Fibroblast of gingiva (primary cell): ENCODE measurements around the gene SLC13A1.
A peak's percentile ranks its signal among the peaks of the same experiment; 100 is the strongest.

Source experiments
- DNase-seq: peaks from one replicate; pipeline ENCODE4 v3.0.0-alpha.2; 2011; ENCODE audit warnings: low read depth

SLC13A1 gene

GRCh38 chr7:123198111-123198510, 1.7 kb downstream of the SLC13A1 start:
- DNase-seq = no peak

- DNase-seq = no peak
These were observed 6.5 kb downstream of the SLC13A1 start for GRCh38 chr7:123193235-123193634.

- no peak for DNase-seq
These were observed 8.6 kb downstream of the SLC13A1 start for GRCh38 chr7:123191132-123191531.

GRCh38 chr7:123190109-123190831, 9.5 kb downstream of the SLC13A1 start:
- no peak for DNase-seq

- DNase-seq = no peak
These were observed 14.0 kb downstream of the SLC13A1 start for GRCh38 chr7:123185756-123186155.

DNA sequence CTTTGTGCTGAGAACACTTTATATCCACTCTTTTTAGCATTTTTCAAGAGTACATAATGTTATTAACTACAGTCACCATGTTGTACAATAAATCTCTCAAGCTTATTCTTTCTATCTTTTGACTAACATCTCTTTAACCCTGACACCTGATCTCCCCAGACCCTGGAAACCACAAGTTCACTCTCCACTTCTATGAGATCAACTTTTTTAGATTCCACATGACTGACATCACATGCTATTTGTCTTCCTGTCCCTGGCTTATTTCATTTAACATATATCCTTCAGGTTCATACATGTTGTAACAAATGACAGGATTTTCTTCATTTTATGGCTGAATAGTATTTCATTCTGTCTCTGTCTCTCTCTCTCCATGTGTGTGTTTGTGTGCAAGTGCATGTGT, 15.5 kb downstream of the SLC13A1 start:
- DNase-seq = no peak

- DNase-seq = no peak
These were observed 16.3 kb downstream of the SLC13A1 start for GRCh38 chr7:123183431-123183830.

DNA sequence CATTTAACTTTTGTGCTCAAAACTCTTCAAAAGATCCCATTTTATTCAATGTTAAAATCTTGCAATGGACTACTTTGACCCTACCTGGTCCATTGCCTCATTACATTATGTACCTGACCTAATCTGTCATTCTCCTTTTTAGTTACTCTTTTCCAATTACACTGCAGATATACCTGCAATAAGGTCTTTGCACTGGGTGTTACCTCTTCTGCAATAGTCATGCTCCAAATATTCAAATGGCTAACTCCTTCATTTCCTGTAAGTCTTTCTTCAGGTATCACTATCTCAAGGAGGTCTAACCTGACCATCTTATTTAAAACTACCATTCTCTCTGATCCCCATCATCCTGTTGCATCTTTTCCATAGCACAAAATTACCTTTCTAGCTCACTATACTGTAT, 22.3 kb downstream of the SLC13A1 start:
- DNase-seq = no peak

GRCh38 chr7:123170333-123171246, 29.2 kb downstream of the SLC13A1 start:
- no peak for DNase-seq

DNA sequence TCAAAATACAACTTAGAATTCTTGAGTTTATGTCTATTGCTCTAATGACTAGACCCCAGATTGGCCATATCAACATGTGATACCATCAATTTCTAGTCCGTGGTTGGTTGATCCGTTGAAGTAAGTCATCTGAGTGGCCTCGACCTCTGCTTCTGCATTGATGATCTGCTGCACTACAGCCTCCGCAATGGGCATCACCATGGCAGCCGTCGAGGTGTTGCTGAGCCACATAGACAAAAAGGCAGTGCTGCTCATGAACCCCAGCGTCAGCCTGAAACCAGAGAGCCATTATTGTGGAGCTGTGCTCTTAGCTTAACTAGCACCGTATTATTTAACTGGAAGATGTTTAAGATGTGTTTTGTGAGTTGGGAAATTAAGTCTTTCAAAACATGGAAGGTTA, 30.7 kb downstream of the SLC13A1 start:
- DNase-seq = no peak

DNA sequence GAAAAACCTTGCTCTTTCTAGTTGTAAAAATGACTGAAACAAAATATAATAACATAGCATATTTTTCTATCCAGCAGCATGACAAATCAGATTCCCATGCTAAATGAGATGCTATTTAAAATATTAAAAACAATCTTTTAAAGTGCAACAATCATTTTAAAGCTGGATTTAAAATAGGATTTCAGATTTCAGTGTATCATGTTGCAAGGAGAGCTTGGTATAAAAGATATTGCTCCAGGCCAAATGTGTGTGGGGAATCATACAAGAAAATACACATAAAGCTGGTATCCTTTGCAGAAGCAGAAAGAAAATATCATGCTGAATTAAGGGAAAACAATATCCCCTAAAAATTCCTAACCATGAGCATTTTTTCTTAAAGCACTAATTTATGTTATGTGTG, 42.2 kb downstream of the SLC13A1 start:
- no peak for DNase-seq

DNA sequence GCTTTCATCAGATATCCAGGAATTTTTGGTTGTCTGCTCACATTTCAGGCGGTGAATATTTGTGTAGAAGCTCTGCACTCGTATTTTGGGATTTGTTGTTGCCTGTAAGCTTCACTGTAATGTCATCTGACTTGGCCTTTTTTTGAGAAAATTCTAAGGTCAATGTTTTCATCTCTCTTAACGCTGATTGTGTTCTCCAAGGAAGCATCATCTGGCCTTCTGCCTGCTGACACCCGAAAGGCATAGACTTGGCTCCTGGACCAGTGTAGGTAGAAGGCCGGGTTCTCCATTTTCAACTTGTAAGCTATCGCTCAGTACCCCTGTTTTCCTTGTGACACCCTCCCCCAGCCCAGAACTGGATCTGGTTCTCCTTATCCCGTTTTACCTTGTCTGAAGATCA, 44.2 kb downstream of the SLC13A1 start:
- no peak for DNase-seq

- DNase-seq = peak; percentile 59
These were observed 45.4 kb downstream of the SLC13A1 start for GRCh38 chr7:123154231-123154860.

DNA sequence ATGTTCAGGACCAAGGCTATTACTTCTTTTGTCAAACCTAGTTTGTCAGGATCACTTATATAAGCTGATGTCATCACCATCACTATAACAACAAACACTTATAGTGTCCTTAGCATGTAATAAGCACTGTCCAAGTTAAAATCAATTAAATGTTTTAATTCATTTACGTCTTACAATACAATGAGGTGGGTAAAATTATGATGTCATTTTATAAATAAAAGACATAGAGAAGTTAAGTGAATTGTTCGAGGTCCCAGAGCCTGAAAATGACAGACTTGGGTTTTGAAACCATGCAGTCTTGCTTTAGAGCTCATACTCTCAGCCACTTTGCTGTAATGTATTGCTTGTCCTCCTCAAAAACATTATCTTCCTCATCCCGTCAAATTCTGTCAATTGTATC, 48.3 kb downstream of the SLC13A1 start:
- no peak for DNase-seq

DNA sequence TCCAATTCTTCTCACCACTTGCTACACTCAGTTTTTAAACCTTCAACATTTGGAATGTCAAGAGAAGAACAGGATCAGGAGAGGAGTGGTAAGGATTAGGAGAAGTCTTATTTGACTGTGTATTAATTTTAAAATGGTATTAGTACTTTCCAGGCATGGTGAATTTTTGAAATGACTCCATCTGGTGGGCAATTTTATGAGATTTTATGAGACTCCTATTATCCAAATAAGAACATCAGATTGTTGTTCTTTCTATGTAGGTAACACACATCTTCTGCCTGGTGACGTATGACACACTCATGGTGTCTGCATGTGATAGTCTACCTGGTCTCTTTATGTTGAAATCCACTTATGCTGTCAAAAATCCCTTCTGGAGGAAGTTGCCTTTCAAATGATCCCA, 51.0 kb downstream of the SLC13A1 start:
- DNase-seq = no peak

GRCh38 chr7:123143252-123144006, 56.3 kb downstream of the SLC13A1 start:
- DNase-seq = no peak

DNA sequence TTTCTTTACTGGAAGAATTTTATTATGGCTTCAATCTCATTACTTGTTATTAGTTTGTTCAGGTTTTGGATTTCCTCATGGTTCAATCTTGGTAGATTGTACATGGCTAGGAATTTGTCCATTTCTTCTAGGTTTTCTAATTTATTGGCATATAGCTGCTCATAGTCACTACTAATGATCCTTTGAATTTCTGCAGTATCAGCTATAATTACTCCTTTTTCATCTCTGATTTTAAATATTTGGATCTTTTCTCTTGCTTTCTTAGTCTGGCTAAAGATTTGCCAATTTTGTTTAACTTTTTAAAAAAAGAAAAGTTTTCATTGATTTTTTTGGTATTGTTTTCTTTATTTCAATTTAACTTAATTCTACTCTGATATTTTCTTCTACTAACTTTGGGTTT, 59.2 kb downstream of the SLC13A1 start:
- no peak for DNase-seq

- no peak for DNase-seq
These were observed 63.8 kb downstream of the SLC13A1 start for GRCh38 chr7:123135960-123136359.

- no peak for DNase-seq
These were observed 65.8 kb downstream of the SLC13A1 start for GRCh38 chr7:123133924-123134323.

- no peak for DNase-seq
These were observed 67.8 kb downstream of the SLC13A1 start for GRCh38 chr7:123131961-123132360.

GRCh38 chr7:123131556-123131955, 68.2 kb downstream of the SLC13A1 start:
- no peak for DNase-seq

DNA sequence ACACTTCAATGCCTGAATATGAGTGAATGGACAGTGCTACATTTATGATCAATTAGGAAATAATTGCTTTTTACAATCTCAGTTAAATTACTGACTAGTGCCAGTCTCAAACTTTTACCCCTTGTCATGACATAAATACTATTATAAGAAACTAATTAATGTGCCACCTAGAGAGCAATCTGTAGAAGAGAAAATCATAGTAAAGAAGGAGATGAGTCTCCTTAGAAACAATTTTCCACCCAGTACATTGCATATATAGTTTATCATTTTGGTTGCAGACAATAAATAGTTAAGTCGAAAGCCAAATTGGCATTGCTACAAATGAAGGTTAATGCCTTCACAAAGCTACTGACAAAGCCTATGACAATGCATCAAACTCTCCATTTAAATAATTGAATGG, 68.6 kb downstream of the SLC13A1 start:
- no peak for DNase-seq
